OCI-LY3 (cell line): ENCODE results near the gene TMEM190.
A peak's percentile ranks its signal among the peaks of the same experiment; 100 is the strongest.

ENCODE experiments used
- H2AFZ ChIP-seq: fragments of 200-600, 300-600 bp; shearing (Covaris generic); 2 replicates; pipeline ENCODE4 v1.6.0; 2014; ENCODE audit warnings: antibody characterized with exemption, low read depth, low read length
- H3K27ac ChIP-seq: fragments of 200-600, 300-600 bp; sonication (generic); 2 replicates; pipeline ENCODE4 v1.5.1; 2014; ENCODE audit warnings: mild to moderate bottlenecking, low read length, moderate library complexity, mixed read lengths
- H3K27me3 ChIP-seq: fragments of 200-600, 300-600 bp; sonication (generic); 2 replicates; pipeline ENCODE4 v1.6.1; 2014; ENCODE audit warnings: low read depth, low read length, mixed read lengths
- H3K36me3 ChIP-seq: fragments of 200-600, 300-600 bp; sonication (generic); replicated peaks from 2 replicates; pipeline ENCODE3; 2014; ENCODE audit warnings: low read depth, low read length, mixed read lengths
- H3K4me1 ChIP-seq: fragments of 300-600, 200-600 bp; sonication (generic); 2 replicates; pipeline ENCODE4 v1.6.1; 2014; ENCODE audit warnings: low read length, mixed read lengths
- H3K4me2 ChIP-seq: fragments of 200-600, 300-600 bp; sonication (generic); 2 replicates; pipeline ENCODE4 v1.6.1; 2014; ENCODE audit warnings: low read length, mixed read lengths
- H3K4me3 ChIP-seq: fragments of 300-600, 200-600 bp; sonication (generic); 2 replicates; pipeline ENCODE4 v1.5.1; 2014; ENCODE audit warnings: antibody characterized with exemption, mild to moderate bottlenecking, low read length, moderate library complexity
- H3K79me2 ChIP-seq: fragments of 300-600, 200-600 bp; shearing (Covaris generic); 2 replicates; pipeline ENCODE4 v1.6.1; 2014; ENCODE audit warnings: mild to moderate bottlenecking, low read length, mixed read lengths
- H3K9ac ChIP-seq: fragments of 300-600, 200-600 bp; shearing (Covaris generic); 2 replicates; pipeline ENCODE4 v1.6.0; 2014; ENCODE audit warnings: mild to moderate bottlenecking, low read length, moderate library complexity
- H3K9me3 ChIP-seq: fragments of 200-600, 300-600 bp; shearing (Covaris generic); 2 replicates; pipeline ENCODE4 v1.6.1; 2014; ENCODE audit warnings: low read length, mixed read lengths; ENCODE audit not compliant: insufficient read depth
- H4K20me1 ChIP-seq: fragments of 200-600, 300-600 bp; sonication (generic); 2 replicates; pipeline ENCODE4 v1.6.1; 2016; ENCODE audit warnings: low read length, mixed read lengths; ENCODE audit not compliant: insufficient read depth
- EZH2phosphoT487 ChIP-seq: fragments of 200-600 bp; shearing (Covaris generic); IDR thresholded peaks from 2 replicates; pipeline ENCODE4 v1.6.1; 2018; ENCODE audit warnings: antibody characterized with exemption, mixed run types, low read depth
- TF ChIP-seq, protein P1 (sequence below): fragments of 200-600, 300-600 bp; sonication (generic); IDR thresholded peaks from 2 replicates; pipeline ENCODE4 v1.5.1; 2014; ENCODE audit warnings: antibody characterized with exemption, low read length, low read depth

TMEM190 gene

DNA sequence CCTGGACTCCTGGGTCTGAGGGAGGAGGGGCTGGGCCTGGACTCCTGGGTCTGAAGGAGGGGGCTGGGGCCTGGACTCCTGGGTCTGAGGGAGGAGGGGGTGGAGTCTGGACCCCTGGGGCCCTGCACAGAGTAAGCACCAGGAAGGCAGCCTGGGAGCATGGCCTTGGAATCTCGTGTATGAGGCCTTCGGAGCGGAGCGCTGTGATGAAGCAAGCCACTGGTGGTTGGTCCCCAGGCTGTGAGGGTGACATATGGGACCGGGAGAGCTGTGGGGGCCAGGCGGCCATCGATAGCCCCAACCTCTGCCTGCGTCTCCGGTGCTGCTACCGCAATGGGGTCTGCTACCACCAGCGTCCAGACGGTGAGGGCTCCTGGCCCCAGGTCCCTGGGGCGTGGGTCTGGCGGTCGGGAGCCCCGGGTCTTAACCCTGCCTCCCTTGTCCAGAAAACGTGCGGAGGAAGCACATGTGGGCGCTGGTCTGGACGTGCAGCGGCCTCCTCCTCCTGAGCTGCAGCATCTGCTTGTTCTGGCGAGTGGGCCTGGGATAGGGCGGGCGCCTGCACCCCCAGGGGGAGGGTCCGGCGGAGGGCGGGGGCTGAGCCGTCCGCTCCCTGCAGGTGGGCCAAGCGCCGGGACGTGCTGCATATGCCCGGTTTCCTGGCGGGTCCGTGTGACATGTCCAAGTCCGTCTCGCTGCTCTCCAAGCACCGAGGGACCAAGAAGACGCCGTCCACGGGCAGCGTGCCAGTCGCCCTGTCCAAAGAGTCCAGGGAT, 918 bp downstream of the TMEM190 start:
- no peak for TF ChIP-seq EZH2phosphoT487
- TF ChIP-seq, protein P1, sequence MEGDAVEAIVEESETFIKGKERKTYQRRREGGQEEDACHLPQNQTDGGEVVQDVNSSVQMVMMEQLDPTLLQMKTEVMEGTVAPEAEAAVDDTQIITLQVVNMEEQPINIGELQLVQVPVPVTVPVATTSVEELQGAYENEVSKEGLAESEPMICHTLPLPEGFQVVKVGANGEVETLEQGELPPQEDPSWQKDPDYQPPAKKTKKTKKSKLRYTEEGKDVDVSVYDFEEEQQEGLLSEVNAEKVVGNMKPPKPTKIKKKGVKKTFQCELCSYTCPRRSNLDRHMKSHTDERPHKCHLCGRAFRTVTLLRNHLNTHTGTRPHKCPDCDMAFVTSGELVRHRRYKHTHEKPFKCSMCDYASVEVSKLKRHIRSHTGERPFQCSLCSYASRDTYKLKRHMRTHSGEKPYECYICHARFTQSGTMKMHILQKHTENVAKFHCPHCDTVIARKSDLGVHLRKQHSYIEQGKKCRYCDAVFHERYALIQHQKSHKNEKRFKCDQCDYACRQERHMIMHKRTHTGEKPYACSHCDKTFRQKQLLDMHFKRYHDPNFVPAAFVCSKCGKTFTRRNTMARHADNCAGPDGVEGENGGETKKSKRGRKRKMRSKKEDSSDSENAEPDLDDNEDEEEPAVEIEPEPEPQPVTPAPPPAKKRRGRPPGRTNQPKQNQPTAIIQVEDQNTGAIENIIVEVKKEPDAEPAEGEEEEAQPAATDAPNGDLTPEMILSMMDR = no peak
- no peak overlapping the region for H3K4me3 ChIP-seq

DNA sequence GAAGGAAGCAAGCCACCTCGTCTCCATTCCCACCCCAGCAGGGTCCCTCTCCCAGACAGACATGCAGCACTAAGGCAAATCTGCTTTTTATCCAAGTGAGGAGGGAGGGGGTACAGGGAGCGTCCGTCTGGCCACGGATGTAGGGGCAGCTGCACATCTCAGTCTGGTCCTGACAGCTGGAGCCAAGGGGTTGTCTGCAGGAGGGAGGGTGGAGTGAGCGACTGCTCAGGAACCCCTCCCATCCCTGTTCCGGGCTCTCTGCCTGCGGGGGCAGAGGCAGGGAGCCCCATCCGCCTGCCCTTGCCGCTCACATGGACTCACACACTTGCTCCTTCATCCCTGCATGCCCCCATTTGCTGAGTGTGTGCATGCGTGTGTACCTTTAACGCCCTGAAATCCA, 2.5 kb downstream of the TMEM190 start:
- H3K79me2 ChIP-seq = peaks cover 23% of the 10 kb centered on the region
- H3K27me3 ChIP-seq = 0 out of 2 replicates have a peak, but pooled peaks cover under 1% of the 10 kb centered on the region
- no peak overlapping the region for H3K27ac ChIP-seq
- peaks cover 18% of the 10 kb centered on the region for H3K4me1 ChIP-seq
- H3K36me3 ChIP-seq = peaks cover 11% of the 10 kb centered on the region
- no peaks in the 10 kb centered on the region for H3K9me3 ChIP-seq
- no peak overlapping the region for H3K4me2 ChIP-seq
- TF ChIP-seq, protein P1 = no peak
- no peak for TF ChIP-seq EZH2phosphoT487
- no peak overlapping the region for H2AFZ ChIP-seq
- H4K20me1 ChIP-seq = no peaks in the 10 kb centered on the region
- H3K4me3 ChIP-seq = no peak overlapping the region
- no peak overlapping the region for H3K9ac ChIP-seq

More for the DNA sequence above, 918 bp downstream of the TMEM190 start:
- Histone ChIP-seq H4K20me1 (no peaks in the 10 kb centered on the region), H3K4me1 (peaks cover 16% of the 10 kb centered on the region), H3K27ac (no peak overlapping the region), H3K36me3 (peaks cover 7% of the 10 kb centered on the region), H3K4me2 (no peak overlapping the region), H2AFZ (no peak overlapping the region), H3K9me3 (no peaks in the 10 kb centered on the region), H3K27me3 (peaks cover 9% of the 10 kb centered on the region), H3K9ac (no peak overlapping the region), H3K79me2 (peaks cover 12% of the 10 kb centered on the region)

DNA sequence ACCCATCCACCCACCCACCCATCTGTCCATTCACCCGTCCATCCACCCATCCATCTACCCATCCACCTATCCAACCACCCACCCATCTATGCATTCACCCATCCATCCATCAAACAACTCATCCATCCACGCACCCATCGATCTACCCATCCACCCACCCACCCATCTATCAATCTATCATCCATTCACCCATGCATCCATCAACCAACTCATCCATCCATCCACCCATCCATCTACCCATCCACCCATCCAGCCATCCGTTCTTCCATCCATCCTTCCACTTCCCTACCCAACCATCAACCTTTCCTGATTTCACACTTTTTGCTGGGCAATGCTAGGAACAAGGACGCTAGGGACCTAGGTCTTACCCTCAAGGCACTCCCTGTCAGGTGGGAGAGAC, 5.4 kb downstream of the TMEM190 start:
- Histone ChIP-seq H3K27me3 (no peaks in the 10 kb centered on the region), H2AFZ (no peak overlapping the region), H3K9me3 (no peaks in the 10 kb centered on the region), H3K4me3 (no peak overlapping the region), H3K36me3 (peaks cover 23% of the 10 kb centered on the region), H3K27ac (no peak overlapping the region), H3K79me2 (peaks cover 45% of the 10 kb centered on the region), H3K4me1 (peaks cover 23% of the 10 kb centered on the region), H3K9ac (no peak overlapping the region), H4K20me1 (peaks cover 10% of the 10 kb centered on the region), H3K4me2 (peak overlapping the region; percentile 95; the same call in 1 of the 2 replicates)
- TF ChIP-seq, protein P1 = no peak
- no peak for TF ChIP-seq EZH2phosphoT487

DNA sequence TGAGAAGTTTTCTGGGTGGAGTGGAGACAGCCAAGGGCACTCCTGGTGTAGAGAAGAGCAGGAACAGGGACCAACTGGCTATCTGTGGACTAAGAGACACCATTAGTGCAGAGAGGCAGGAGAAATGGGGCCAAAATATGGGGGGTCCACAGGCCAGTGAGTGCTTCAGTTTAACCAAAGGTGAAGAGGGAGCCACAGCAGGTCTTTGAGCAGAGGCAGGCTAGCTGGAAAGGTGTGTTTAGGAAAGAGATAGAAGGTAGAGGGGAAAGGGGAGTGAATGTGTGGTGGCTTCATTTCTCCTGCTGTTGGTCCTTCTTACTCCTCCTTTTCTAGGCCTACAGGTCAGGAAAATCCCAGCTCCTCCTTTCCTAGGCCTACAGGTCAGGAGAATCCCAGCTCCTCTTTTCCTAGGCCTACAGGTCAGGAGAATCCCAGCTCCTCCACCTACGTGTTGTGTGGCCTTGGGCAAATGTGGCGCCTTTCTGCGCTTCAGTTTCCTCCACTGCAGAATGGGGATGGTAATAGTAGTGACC, 6.0 kb downstream of the TMEM190 start:
- no peak overlapping the region for H2AFZ ChIP-seq
- H3K27ac ChIP-seq = no peak overlapping the region
- no peaks in the 10 kb centered on the region for H3K27me3 ChIP-seq
- H3K4me3 ChIP-seq = peak overlapping the region; percentile 82
- H3K4me1 ChIP-seq = peaks cover 28% of the 10 kb centered on the region
- H3K9ac ChIP-seq = peak overlapping the region; percentile 82; the same call in 1 of the 2 replicates
- H3K79me2 ChIP-seq = peaks cover 50% of the 10 kb centered on the region
- TF ChIP-seq, protein P1 = no peak
- TF ChIP-seq EZH2phosphoT487 = no peak
- H3K9me3 ChIP-seq = no peaks in the 10 kb centered on the region
- peaks cover 28% of the 10 kb centered on the region for H3K36me3 ChIP-seq
- peak overlapping the region; percentile 95 for H3K4me2 ChIP-seq
- H4K20me1 ChIP-seq = peaks cover 16% of the 10 kb centered on the region
